Ishikawa (cell line): ENCODE data around the gene OGDHL.

Source experiments
- CEBPB ChIP-seq: IDR thresholded peaks from 2 replicates; pipeline ENCODE4 v1.6.1; 2012
- EGR1 ChIP-seq: IDR thresholded peaks from 2 replicates; pipeline ENCODE4 v1.6.1; 2012
- EP300 ChIP-seq: IDR thresholded peaks from 2 replicates; pipeline ENCODE4 v1.6.1; 2012; ENCODE audit warnings: borderline replicate concordance
- FOXM1 ChIP-seq: IDR thresholded peaks from 2 replicates; pipeline ENCODE4 v1.6.1; 2012; ENCODE audit warnings: low read depth, borderline replicate concordance
- RAD21 ChIP-seq: IDR thresholded peaks from 2 replicates; pipeline ENCODE4 v1.6.1; 2012; ENCODE audit warnings: low read depth
- TEAD4 ChIP-seq: IDR thresholded peaks from 2 replicates; pipeline ENCODE4 v1.6.1; 2012
- YY1 ChIP-seq: IDR thresholded peaks from 2 replicates; pipeline ENCODE4 v1.6.1; 2012; ENCODE audit warnings: low read depth
- ZBTB7A ChIP-seq: IDR thresholded peaks from 2 replicates; pipeline ENCODE4 v1.6.1; 2012; ENCODE audit warnings: low read depth
- TF ChIP-seq, protein P1 (sequence below): IDR thresholded peaks from 2 replicates; pipeline ENCODE4 v1.6.1; 2012; ENCODE audit warnings: low read depth, mild to moderate bottlenecking

DNA sequence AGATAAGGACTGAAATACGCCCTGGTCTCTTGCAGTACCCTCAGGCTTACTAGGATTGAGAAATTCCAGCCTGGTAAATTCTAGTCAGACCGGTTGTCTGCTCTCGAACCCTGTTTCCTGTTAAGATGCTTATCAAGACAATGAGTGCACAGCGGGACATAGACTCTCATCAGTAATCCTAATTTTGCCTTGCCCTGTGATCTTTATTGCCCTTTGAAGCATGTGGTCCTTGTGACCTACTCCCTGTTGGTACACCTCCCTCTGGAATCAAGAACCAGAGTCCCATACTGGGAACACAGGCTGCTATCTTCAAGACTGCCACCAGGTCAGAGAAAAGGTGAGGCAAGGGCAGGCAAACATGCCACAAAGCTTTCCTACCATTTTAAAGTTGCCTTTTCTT lies 75.5 kb downstream of the OGDHL start:
- TF ChIP-seq TEAD4 = no peak
- no peak for TF ChIP-seq FOXM1
- TF ChIP-seq EP300 = no peak
- no peak for TF ChIP-seq YY1
- TF ChIP-seq RAD21 = no peak
- TF ChIP-seq, protein P1, sequence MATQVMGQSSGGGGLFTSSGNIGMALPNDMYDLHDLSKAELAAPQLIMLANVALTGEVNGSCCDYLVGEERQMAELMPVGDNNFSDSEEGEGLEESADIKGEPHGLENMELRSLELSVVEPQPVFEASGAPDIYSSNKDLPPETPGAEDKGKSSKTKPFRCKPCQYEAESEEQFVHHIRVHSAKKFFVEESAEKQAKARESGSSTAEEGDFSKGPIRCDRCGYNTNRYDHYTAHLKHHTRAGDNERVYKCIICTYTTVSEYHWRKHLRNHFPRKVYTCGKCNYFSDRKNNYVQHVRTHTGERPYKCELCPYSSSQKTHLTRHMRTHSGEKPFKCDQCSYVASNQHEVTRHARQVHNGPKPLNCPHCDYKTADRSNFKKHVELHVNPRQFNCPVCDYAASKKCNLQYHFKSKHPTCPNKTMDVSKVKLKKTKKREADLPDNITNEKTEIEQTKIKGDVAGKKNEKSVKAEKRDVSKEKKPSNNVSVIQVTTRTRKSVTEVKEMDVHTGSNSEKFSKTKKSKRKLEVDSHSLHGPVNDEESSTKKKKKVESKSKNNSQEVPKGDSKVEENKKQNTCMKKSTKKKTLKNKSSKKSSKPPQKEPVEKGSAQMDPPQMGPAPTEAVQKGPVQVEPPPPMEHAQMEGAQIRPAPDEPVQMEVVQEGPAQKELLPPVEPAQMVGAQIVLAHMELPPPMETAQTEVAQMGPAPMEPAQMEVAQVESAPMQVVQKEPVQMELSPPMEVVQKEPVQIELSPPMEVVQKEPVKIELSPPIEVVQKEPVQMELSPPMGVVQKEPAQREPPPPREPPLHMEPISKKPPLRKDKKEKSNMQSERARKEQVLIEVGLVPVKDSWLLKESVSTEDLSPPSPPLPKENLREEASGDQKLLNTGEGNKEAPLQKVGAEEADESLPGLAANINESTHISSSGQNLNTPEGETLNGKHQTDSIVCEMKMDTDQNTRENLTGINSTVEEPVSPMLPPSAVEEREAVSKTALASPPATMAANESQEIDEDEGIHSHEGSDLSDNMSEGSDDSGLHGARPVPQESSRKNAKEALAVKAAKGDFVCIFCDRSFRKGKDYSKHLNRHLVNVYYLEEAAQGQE = no peak
- TF ChIP-seq EGR1 = no peak
- TF ChIP-seq ZBTB7A = no peak
- no peak for TF ChIP-seq CEBPB
